Common myeloid progenitor, CD34-positive (primary cell): ENCODE data around the gene HDHD2.

ENCODE experiments used
- CTCF ChIA-PET: fragments of 350-600 bp; sonication (Branson Sonifier 250); formaldehyde crosslinking; loops from one replicate; lab custom pipeline; 2021; ENCODE audit warnings: antibody characterized with exemption; lab: Charles Lee
- POLR2A ChIA-PET: fragments of 350-600 bp; sonication (Branson Sonifier 250); formaldehyde crosslinking; loops from one replicate; lab custom pipeline; 2021; ENCODE audit warnings: antibody characterized with exemption; lab: Charles Lee
- DNase-seq, 3 donors: peaks; one replicate each; pipeline versions ENCODE4 v3.0.0 to v3.0.0-alpha.2; 2013
- H3K27ac ChIP-seq, 2 experiments: 1 replicate in 1 of 2; 2 replicates in 1 of 2; pipeline ENCODE4 v1.7.0; 2013; ENCODE audit warnings: inconsistent platforms in 2 of 2, low read length in 2 of 2, mild to moderate bottlenecking in 2 of 2, low read depth in 1 of 2, moderate library complexity in 1 of 2; ENCODE audit not compliant: severe bottlenecking in 2 of 2, insufficient read depth in 1 of 2, poor library complexity in 1 of 2
- H3K27me3 ChIP-seq, 5 experiments: replicated peaks in 2 of 5; 1 replicate in 3 of 5; 2 replicates in 2 of 5; pipeline versions ENCODE4 v1.6.1 to v1.7.0; 2013; ENCODE audit warnings: low read length in 4 of 5, mild to moderate bottlenecking in 2 of 5, moderate library complexity in 2 of 5, inconsistent platforms in 1 of 5; ENCODE audit not compliant: insufficient read depth in 5 of 5, control insufficient read depth in 4 of 5
- H3K36me3 ChIP-seq, 4 experiments: 1 replicate in 2 of 4; 2 replicates in 2 of 4; pipeline versions ENCODE4 v1.6.1 to v1.7.0; 2013; ENCODE audit warnings: low read length in 3 of 4, control low read depth in 1 of 4, mild to moderate bottlenecking in 1 of 4; ENCODE audit not compliant: control insufficient read depth in 4 of 4, insufficient read depth in 4 of 4
- H3K4me1 ChIP-seq, 4 experiments: 1 replicate in 3 of 4; 2 replicates in 1 of 4; pipeline versions ENCODE4 v1.6.1 to v1.7.1; 2013; ENCODE audit warnings: low read length in 3 of 4, mild to moderate bottlenecking in 3 of 4, control low read depth in 1 of 4, inconsistent platforms in 1 of 4, moderate library complexity in 1 of 4; ENCODE audit not compliant: control insufficient read depth in 4 of 4, insufficient read depth in 4 of 4; ENCODE audit errors: control extremely low read depth in 1 of 4
- H3K4me3 ChIP-seq, 7 experiments: 1 replicate in 4 of 7; 2 replicates in 3 of 7; pipeline versions ENCODE4 v1.5.1 to v1.7.0; 2013; ENCODE audit warnings: mild to moderate bottlenecking in 7 of 7, low read length in 6 of 7, moderate library complexity in 6 of 7, inconsistent platforms in 2 of 7, low read depth in 2 of 7, control low read depth in 1 of 7; ENCODE audit not compliant: insufficient read depth in 4 of 7, control insufficient read depth in 1 of 7; ENCODE audit errors: extremely low read depth in 1 of 7
- H3K9me3 ChIP-seq, 5 experiments: 1 replicate in 4 of 5; 2 replicates in 1 of 5; pipeline versions ENCODE4 v1.6.1 to v1.7.1; 2013; ENCODE audit warnings: low read length in 4 of 5, mild to moderate bottlenecking in 2 of 5, inconsistent platforms in 1 of 5, low read depth in 1 of 5, moderate library complexity in 1 of 5; ENCODE audit not compliant: control insufficient read depth in 4 of 5, insufficient read depth in 2 of 5; ENCODE audit errors: control extremely low read depth in 1 of 5
- WGBS: methylation state at CpG from one replicate; pipeline ENCODE4 v1.1.5; 2013; ENCODE audit not compliant: insufficient coverage; 5-methylcytosine and 5-hydroxymethylcytosine counted together

Gene HDHD2

GRCh38 chr18:47180765-47181164 lies 30.5 kb upstream of the HDHD2 start:
- peaks cover 0 to under 1% (median 0%) of the 10 kb centered on the region in 4 experiments for H3K4me1 ChIP-seq
- no CpG with 5 or more reads among the region's 3 CpGs for WGBS
- DNase-seq, result no peak
- no peaks in the 10 kb centered on the region for H3K27me3 ChIP-seq
- H3K9me3 ChIP-seq, result peaks cover 0 to 12% (median 10%) of the 10 kb centered on the region in 5 experiments
- H3K27ac ChIP-seq, result no peak overlapping the region
- ChIA-PET CTCF (no interaction called here), POLR2A (no interaction called here)
- H3K36me3 ChIP-seq, result no peaks in the 10 kb centered on the region
- H3K4me3 ChIP-seq, result no peak overlapping the region

GRCh38 chr18:47179520-47179919 lies 29.2 kb upstream of the HDHD2 start:
- WGBS, result 93% methylated on average over 4 of the region's 4 CpGs
- H3K27ac ChIP-seq, result no peak overlapping the region
- CTCF ChIA-PET, result interaction anchor here (0.6 kb wide), 1 partner anchor 25 kb away, joined by 3 read pairs; no protein-coding TSS in a partner anchor
- H3K36me3 ChIP-seq, result no peaks in the 10 kb centered on the region
- H3K4me3 ChIP-seq, result no peak overlapping the region
- POLR2A ChIA-PET, result no interaction called here
- no peak for DNase-seq
- peaks cover 0 to 6% (median 2%) of the 10 kb centered on the region in 5 experiments for H3K9me3 ChIP-seq
- no peaks in the 10 kb centered on the region for H3K27me3 ChIP-seq
- H3K4me1 ChIP-seq, result peaks cover 0 to 11% (median 9%) of the 10 kb centered on the region in 4 experiments

- H3K27ac ChIP-seq, result peak within 1 kb of the TSS; percentile 54 to 79
- POLR2A ChIA-PET, result no interaction called here
- CTCF ChIA-PET, result no interaction called here
- H3K4me3 ChIP-seq, result peak within 1 kb of the TSS; percentile 81 to 96 (median 92)
- DNase-seq, result peak; percentile 88 to 93 (median 92)
- H3K9me3 ChIP-seq, result no peaks in the 10 kb centered on the region
- H3K27me3 ChIP-seq, result no peaks in the 10 kb centered on the region
- peaks cover 0 to 19% (median 13%) of the 10 kb centered on the region in 4 experiments for H3K4me1 ChIP-seq
- H3K36me3 ChIP-seq, result no peaks in the 10 kb centered on the region
- WGBS, result 0% methylated on average over 45 of the region's 48 CpGs
Observed at GRCh38 chr18:47175898-47176575, 25.7 kb upstream of the HDHD2 start, which contains the start of gene IER3IP1. Gene IER3IP1, minus strand, starts transcription at chr18:47176364. Its CDS starts 87 bp downstream, at chr18:47176277.

GRCh38 chr18:47175283-47175897 lies 25.1 kb upstream of the HDHD2 start:
- no peaks in the 10 kb centered on the region for H3K27me3 ChIP-seq
- ChIA-PET CTCF (interaction anchor here (1.9 kb wide), 1 partner anchor 26 kb away, joined by 6 read pairs; no protein-coding TSS in a partner anchor), POLR2A (no interaction called here)
- peak overlapping the region; percentile 54 to 79 for H3K27ac ChIP-seq
- DNase-seq, result no peak
- no peaks in the 10 kb centered on the region for H3K36me3 ChIP-seq
- peak overlapping the region; percentile 81 to 96 (median 92) for H3K4me3 ChIP-seq
- WGBS, result 5% methylated on average over 20 of the region's 24 CpGs
- H3K4me1 ChIP-seq, result peaks cover 0 to 19% (median 13%) of the 10 kb centered on the region in 4 experiments
- H3K9me3 ChIP-seq, result no peaks in the 10 kb centered on the region

- CTCF ChIA-PET, result interaction anchor here (0.8 to 1.9 kb wide), 2 partner anchors 25 to 29 kb away, joined by 3 to 6 read pairs; no protein-coding TSS in a partner anchor
- Histone ChIP-seq H3K36me3 (no peaks in the 10 kb centered on the region), H3K27ac (no peak overlapping the region), H3K4me3 (peak overlapping the region in 4 of 7 experiments; percentile 92 to 96 (median 94)), H3K9me3 (no peaks in the 10 kb centered on the region), H3K27me3 (no peaks in the 10 kb centered on the region), H3K4me1 (peaks cover 0 to 19% (median 13%) of the 10 kb centered on the region in 4 experiments)
- DNase-seq, result no peak
- 98% methylated on average over 9 of the region's 13 CpGs for WGBS
- POLR2A ChIA-PET, result no interaction called here
Observed at GRCh38 chr18:47174545-47175116, 24.3 kb upstream of the HDHD2 start.

- H3K27me3 ChIP-seq, result no peaks in the 10 kb centered on the region
- no peak overlapping the region for H3K4me3 ChIP-seq
- no peak for DNase-seq
- ChIA-PET CTCF (interaction anchor here (1.6 kb wide), 1 partner anchor 22 kb away, joined by 6 read pairs; the partner anchor contains the start of gene HDHD2), POLR2A (no interaction called here)
- peaks cover 0 to 19% (median 13%) of the 10 kb centered on the region in 4 experiments for H3K4me1 ChIP-seq
- H3K27ac ChIP-seq, result no peak overlapping the region
- no peaks in the 10 kb centered on the region for H3K9me3 ChIP-seq
- 100% methylated on average over 1 of the region's 2 CpGs for WGBS
- H3K36me3 ChIP-seq, result no peaks in the 10 kb centered on the region
Observed at GRCh38 chr18:47172476-47172875, 22.2 kb upstream of the HDHD2 start.
